ENCODE data around the gene FRMD5. TPM values are rescaled to one million over a fixed set of nuclear protein-coding genes. Genes with fewer than 3 reads are reported as not detected.
A peak's percentile ranks its signal among the peaks of the same experiment; 100 is the strongest.

Gene FRMD5
- total RNA-seq, 1 donor from 2014 or later: not detected

DNA sequence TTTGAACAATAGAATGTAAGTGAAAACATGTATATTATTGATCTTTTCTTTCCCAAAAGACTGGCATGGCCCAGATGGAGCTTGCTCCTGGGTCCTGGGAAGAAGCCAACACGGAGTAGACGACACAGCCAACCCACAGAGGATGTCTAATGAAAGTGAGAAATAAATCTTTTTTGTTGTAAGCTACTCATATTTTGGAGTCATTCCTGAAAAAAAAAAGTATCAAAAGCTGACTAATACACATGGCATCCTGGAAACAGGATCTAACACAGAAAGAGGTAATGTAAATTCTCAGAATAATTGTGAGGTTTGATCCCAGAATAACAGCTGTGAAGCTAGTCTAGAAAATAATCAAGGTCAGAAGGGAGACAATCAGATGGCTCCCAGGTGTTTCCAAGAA, 12.6 kb upstream of the FRMD5 start:
- Histone ChIP-seq H3K27me3 (no peaks in the 10 kb centered on the region), H3K36me3 (no peaks in the 10 kb centered on the region), H3K27ac (no peak overlapping the region), H3K4me3 (no peak overlapping the region), H3K4me1 (no peaks in the 10 kb centered on the region), H3K9me3 (no peaks in the 10 kb centered on the region)
- no peak for TF ChIP-seq CTCF (IDR thresholded peaks at IDR 0.05)
- no peak for DNase-seq (ENCODE audit: low spot score in 2 of 2)
- intact Hi-C loops (cut with DNase I): no loop called here

DNA sequence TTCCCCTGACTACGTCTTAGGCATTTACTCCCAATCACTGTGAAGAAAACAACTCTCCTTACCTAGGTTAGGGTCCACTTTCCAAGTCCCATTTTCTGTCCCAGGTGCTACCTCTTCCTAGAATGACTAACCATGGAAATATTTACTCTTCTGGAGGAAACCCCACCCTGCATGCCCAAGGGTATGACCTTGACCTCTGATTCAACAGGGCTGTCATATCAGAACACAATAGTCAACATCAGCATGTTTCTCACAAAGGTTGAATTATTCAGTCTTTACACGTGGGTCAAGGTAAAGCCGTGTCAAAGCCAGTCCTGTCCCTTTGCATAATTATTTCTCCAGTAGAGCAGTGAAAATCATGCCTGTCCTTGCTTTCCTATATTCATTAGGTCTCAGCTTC, 4.3 kb upstream of the FRMD5 start:
- intact Hi-C loops (cut with DNase I): loop anchor here (5.0 kb wide), 1 partner anchor 228 kb away; the partner anchor contains the start of gene CTDSPL2
- Histone ChIP-seq H3K9me3 (no peaks in the 10 kb centered on the region), H3K27ac (no peak overlapping the region), H3K36me3 (no peaks in the 10 kb centered on the region), H3K27me3 (no peaks in the 10 kb centered on the region), H3K4me3 (no peak overlapping the region), H3K4me1 (peaks cover 4 to 8% of the 10 kb centered on the region in 2 donors)
- no peak for DNase-seq (ENCODE audit: low spot score in 2 of 2)
- no peak for TF ChIP-seq CTCF (IDR thresholded peaks at IDR 0.05)

DNA sequence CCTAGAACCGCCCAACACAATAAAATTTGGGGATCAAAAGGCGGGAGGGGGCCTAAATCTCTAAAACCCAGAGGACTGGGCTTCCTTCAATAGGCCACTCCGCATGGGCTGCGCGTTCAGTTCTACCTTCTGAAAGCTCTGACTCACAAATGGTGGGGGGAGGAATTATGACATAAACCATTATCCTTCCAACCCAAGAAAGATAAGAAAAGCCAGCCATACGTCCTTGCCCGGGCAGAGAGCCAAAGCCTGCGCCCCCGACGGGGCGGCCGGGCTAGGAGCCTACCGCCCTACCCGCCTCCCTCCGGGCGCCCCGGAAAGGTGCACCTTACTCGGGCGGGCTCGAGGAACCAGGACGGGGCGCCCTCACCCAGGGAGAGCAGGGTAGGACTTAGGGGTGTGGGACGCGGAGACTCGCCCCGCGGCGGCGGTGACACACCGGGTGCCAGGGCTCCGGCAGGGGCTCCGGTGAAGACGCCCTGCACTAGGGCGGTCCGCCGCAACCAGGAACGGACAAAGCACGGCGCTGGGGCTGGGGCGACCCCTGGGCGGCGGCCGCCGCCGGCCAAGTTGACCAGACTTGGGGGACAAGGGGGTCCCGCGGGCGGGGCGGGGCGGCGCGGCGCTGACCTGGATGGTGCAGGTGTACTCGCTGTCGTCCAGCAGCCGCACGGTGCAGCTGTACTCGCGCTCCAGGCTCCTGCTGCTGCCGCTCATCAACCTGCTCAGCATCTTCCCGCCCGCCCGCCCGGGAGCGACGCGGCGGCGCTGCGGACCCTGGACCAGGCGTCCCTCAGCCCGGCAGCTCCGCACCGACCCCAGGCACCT, 534 bp downstream of the FRMD5 start:
- no peaks in the 10 kb centered on the region for H3K9me3 ChIP-seq
- no peak overlapping the region for H3K27ac ChIP-seq
- H3K4me3 ChIP-seq: peak overlapping the region; percentile 66 to 74
- intact Hi-C loops (cut with DNase I): loop anchor here (1.0 to 5.0 kb wide), 2 partner anchors 94 to 233 kb away; partner anchors contain the start of genes CTDSPL2 and GOLM2
- no peaks in the 10 kb centered on the region for H3K27me3 ChIP-seq
- no peaks in the 10 kb centered on the region for H3K36me3 ChIP-seq
- no peak for TF ChIP-seq CTCF (IDR thresholded peaks at IDR 0.05)
- peaks cover 6 to 13% of the 10 kb centered on the region in 2 donors for H3K4me1 ChIP-seq
- no peak for DNase-seq (ENCODE audit: low spot score in 2 of 2)

GRCh38 chr15:44193651-44194322, 1.3 kb downstream of the FRMD5 start:
- TF ChIP-seq CTCF (IDR thresholded peaks at IDR 0.05): no peak
- H3K27me3 ChIP-seq: no peaks in the 10 kb centered on the region
- no peak overlapping the region for H3K27ac ChIP-seq
- no peaks in the 10 kb centered on the region for H3K36me3 ChIP-seq
- no peaks in the 10 kb centered on the region for H3K9me3 ChIP-seq
- H3K4me3 ChIP-seq: peak overlapping the region; percentile 66 to 74
- no peak for DNase-seq (ENCODE audit: low spot score in 2 of 2)
- H3K4me1 ChIP-seq: peaks cover 6 to 13% of the 10 kb centered on the region in 2 donors
- intact Hi-C loops (cut with DNase I): no loop called here

DNA sequence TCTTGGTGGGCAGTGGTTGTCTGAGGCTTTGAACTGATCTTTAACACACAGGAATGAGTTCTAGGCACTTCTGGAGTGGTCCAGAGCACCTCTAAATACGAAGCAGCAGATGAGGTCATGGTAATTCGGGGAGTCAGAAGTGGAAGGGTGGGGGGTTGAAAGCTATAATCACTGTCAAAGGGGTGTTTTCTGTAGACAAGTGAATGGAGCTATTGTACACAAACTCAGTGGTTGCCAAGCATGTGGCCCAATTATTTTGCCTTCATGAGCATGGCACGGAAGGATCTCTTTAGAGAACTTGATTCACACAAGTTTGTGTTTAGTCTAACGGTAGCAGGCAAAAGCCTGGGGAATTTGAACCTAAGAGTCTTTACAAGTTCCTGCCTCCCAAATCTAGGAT, 6.3 kb downstream of the FRMD5 start:
- H3K4me1 ChIP-seq: no peaks in the 10 kb centered on the region
- H3K27ac ChIP-seq: no peak overlapping the region
- no peaks in the 10 kb centered on the region for H3K27me3 ChIP-seq
- no peak for TF ChIP-seq CTCF (IDR thresholded peaks at IDR 0.05)
- H3K36me3 ChIP-seq: no peaks in the 10 kb centered on the region
- no peak for DNase-seq (ENCODE audit: low spot score in 2 of 2)
- intact Hi-C loops (cut with DNase I): no loop called here
- no peak overlapping the region for H3K4me3 ChIP-seq
- no peaks in the 10 kb centered on the region for H3K9me3 ChIP-seq

All from ascending aorta (tissue), 2 donors.